Loucy (cell line): Measurements from ENCODE around the gene CDK7.

ENCODE experiments used
- H2AFZ ChIP-seq: fragments of 200-600 bp; sonication (generic); 2 replicates; pipeline ENCODE4 v1.6.0; 2016; ENCODE audit warnings: antibody characterized with exemption, mild to moderate bottlenecking, low read length, moderate library complexity
- H3F3A ChIP-seq: fragments of 200-600 bp; 2 replicates; pipeline ENCODE4 v1.6.0; 2016; ENCODE audit warnings: antibody characterized with exemption, low read depth, mild to moderate bottlenecking
- H3K27me3 ChIP-seq: fragments of 200-600 bp; sonication (generic); 2 replicates; pipeline ENCODE4 v1.6.1; 2014; ENCODE audit warnings: low read length, mild to moderate bottlenecking; ENCODE audit not compliant: insufficient read depth, poor library complexity, severe bottlenecking
- H3K36me3 ChIP-seq: fragments of 200-600 bp; sonication (generic); 2 replicates; pipeline ENCODE4 v1.6.1; 2016; ENCODE audit warnings: low read length; ENCODE audit not compliant: insufficient read depth
- H3K4me1 ChIP-seq: fragments of 200-600 bp; sonication (generic); 2 replicates; pipeline ENCODE4 v1.5.1; 2014; ENCODE audit warnings: low read length, mild to moderate bottlenecking; ENCODE audit not compliant: insufficient read depth, poor library complexity, severe bottlenecking
- H3K4me2 ChIP-seq: fragments of 200-600 bp; sonication (generic); 2 replicates; pipeline ENCODE4 v1.6.0; 2014; ENCODE audit warnings: antibody characterized with exemption, low read length, low read depth, mild to moderate bottlenecking; ENCODE audit not compliant: poor library complexity, severe bottlenecking
- H3K4me3 ChIP-seq: fragments of 200-600 bp; sonication (generic); 2 replicates; pipeline ENCODE4 v1.5.1; 2014; ENCODE audit warnings: low read length, mild to moderate bottlenecking, mixed read lengths; ENCODE audit not compliant: poor library complexity, severe bottlenecking
- H3K79me2 ChIP-seq: fragments of 200-600 bp; sonication (generic); 2 replicates; pipeline ENCODE4 v1.6.1; 2014; ENCODE audit warnings: low read length; ENCODE audit not compliant: insufficient read depth
- H3K9ac ChIP-seq: fragments of 200-600 bp; sonication (generic); 2 replicates; pipeline ENCODE4 v1.6.0; 2014; ENCODE audit warnings: mild to moderate bottlenecking, low read depth, low read length, moderate library complexity; ENCODE audit not compliant: poor library complexity, severe bottlenecking
- H3K9me2 ChIP-seq: fragments of 200-600 bp; sonication (generic); replicated peaks from 2 replicates; pipeline ENCODE4 v1.6.1; 2016; ENCODE audit warnings: low read depth, low read length, mixed read lengths
- H3K9me3 ChIP-seq: fragments of 200-600 bp; sonication (generic); 2 replicates; pipeline ENCODE4 v1.6.1; 2014; ENCODE audit warnings: mild to moderate bottlenecking, antibody characterized with exemption, low read length, low read depth; ENCODE audit not compliant: insufficient read depth
- H4K20me1 ChIP-seq: fragments of 200-600 bp; sonication (generic); 2 replicates; pipeline ENCODE4 v1.6.0; 2014; ENCODE audit warnings: antibody characterized with exemption, low read length, mild to moderate bottlenecking; ENCODE audit not compliant: insufficient read depth, poor library complexity, severe bottlenecking
- CTCF ChIP-seq: fragments of 200-600 bp; sonication (generic); conservative IDR thresholded peaks from 2 replicates; pipeline ENCODE4 v1.5.1; 2014; ENCODE audit warnings: mild to moderate bottlenecking, antibody characterized with exemption, low read length
- EZH2phosphoT487 ChIP-seq: fragments of 200-600 bp; IDR thresholded peaks from 2 replicates; pipeline ENCODE4 v1.6.1; 2018; ENCODE audit warnings: antibody characterized with exemption, mild to moderate bottlenecking, moderate library complexity, borderline replicate concordance

Gene CDK7

GRCh38 chr5:69288688-69289087, 54.0 kb downstream of the CDK7 start:
- Histone ChIP-seq H3K4me3 (no peak overlapping the region), H3K36me3 (no peaks in the 10 kb centered on the region), H3K9me2 (no peaks in the 10 kb centered on the region), H3K79me2 (no peaks in the 10 kb centered on the region), H3K9me3 (no peaks in the 10 kb centered on the region), H2AFZ (no peak overlapping the region), H4K20me1 (no peaks in the 10 kb centered on the region), H3K9ac (no peak overlapping the region), H3K4me1 (no peaks in the 10 kb centered on the region), H3F3A (no peaks in the 10 kb centered on the region), H3K27me3 (no peaks in the 10 kb centered on the region), H3K4me2 (no peak overlapping the region)
- no peak for TF ChIP-seq EZH2phosphoT487
- TF ChIP-seq CTCF = no peak

GRCh38 chr5:69292306-69292705, 57.6 kb downstream of the CDK7 start:
- no peaks in the 10 kb centered on the region for H3K79me2 ChIP-seq
- H3F3A ChIP-seq = no peaks in the 10 kb centered on the region
- no peaks in the 10 kb centered on the region for H3K36me3 ChIP-seq
- no peak overlapping the region for H2AFZ ChIP-seq
- no peak overlapping the region for H3K4me2 ChIP-seq
- H3K9me3 ChIP-seq = no peaks in the 10 kb centered on the region
- H3K4me3 ChIP-seq = no peak overlapping the region
- TF ChIP-seq CTCF (no peak), EZH2phosphoT487 (no peak)
- no peaks in the 10 kb centered on the region for H3K27me3 ChIP-seq
- no peak overlapping the region for H3K9ac ChIP-seq
- H3K9me2 ChIP-seq = no peaks in the 10 kb centered on the region
- no peaks in the 10 kb centered on the region for H3K4me1 ChIP-seq
- no peaks in the 10 kb centered on the region for H4K20me1 ChIP-seq

- no peaks in the 10 kb centered on the region for H4K20me1 ChIP-seq
- no peaks in the 10 kb centered on the region for H3K79me2 ChIP-seq
- no peak overlapping the region for H3K4me2 ChIP-seq
- H3K4me3 ChIP-seq = no peak overlapping the region
- no peaks in the 10 kb centered on the region for H3K9me2 ChIP-seq
- H3F3A ChIP-seq = no peaks in the 10 kb centered on the region
- H3K27me3 ChIP-seq = no peaks in the 10 kb centered on the region
- no peak overlapping the region for H3K9ac ChIP-seq
- no peak overlapping the region for H2AFZ ChIP-seq
- no peak for TF ChIP-seq CTCF
- no peak for TF ChIP-seq EZH2phosphoT487
- H3K36me3 ChIP-seq = no peaks in the 10 kb centered on the region
- no peaks in the 10 kb centered on the region for H3K9me3 ChIP-seq
- no peaks in the 10 kb centered on the region for H3K4me1 ChIP-seq
These were observed 59.2 kb downstream of the CDK7 start for GRCh38 chr5:69293882-69294281.
